HL-60/S4 (cell line): Measurements from ENCODE around the gene ATP11A.

Source experiments
- in situ Hi-C: fragments of 300-500 bp; cut with MboI; formaldehyde crosslinking; loops from 2 replicates; pipeline ENCODE4 v1.14.3; 2022; ENCODE audit warnings: low sequenced_read_pairs

Gene ATP11A

DNA sequence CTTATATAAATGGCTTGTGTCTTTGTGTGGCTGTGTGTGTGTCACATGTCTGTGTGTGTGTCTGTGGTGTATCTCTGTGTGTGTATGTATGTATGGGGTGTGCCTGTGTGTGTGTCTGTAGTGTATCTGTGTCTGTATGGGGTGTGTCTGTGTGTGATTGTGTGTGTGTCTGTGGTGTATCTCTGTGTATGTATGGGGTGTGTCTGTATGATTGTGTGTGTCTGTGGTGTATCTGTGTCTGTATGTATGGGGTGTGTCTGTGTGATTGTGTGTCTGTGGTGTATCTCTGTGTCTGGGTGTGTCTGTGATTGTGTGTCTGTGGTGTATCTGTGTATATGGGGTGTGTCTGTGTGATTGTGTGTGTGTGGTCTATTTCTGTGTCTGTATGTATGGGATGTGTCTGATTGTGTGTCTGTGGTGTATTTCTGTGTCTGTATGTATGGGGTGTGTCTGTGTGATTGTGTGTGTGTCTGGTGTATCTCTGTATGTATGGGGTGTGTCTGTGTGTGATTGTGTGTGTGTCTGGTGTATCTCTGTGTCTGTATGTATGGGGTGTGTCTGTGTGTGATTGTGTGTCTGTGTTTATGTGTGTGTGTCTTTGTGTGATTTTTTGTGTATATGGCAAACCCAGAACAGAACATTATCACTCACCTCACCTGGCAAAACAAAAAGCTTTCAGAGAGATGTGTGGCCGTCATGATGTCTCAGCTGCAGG lies 223.0 kb downstream of the ATP11A start:
- in situ Hi-C loops: no loop called here

GRCh38 chr13:112916296-112916695 lies 226.5 kb downstream of the ATP11A start:
- in situ Hi-C loops: no loop called here

GRCh38 chr13:112917056-112917664 lies 227.3 kb downstream of the ATP11A start:
- in situ Hi-C loops: no loop called here

GRCh38 chr13:112917737-112918136 lies 227.9 kb downstream of the ATP11A start:
- in situ Hi-C loops: no loop called here

DNA sequence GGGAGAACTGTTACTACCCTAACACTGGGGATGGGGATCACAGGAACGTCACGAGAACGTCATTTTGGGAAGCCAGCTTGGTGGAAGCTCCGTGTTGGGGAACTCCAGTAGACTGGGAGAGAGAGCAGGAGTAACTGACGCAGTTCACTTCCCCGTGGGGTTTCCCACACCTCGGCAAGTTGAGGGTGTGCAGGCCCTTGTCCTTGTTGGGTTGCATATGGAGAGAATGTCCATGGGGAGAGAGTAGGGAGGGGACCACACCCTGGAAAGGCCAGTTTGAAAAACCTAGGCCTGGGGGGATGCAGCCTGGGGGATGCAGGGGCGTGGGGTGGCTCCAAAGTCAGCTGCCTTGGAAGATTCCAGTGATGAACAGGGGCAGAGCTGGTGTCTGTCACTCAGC lies 228.4 kb downstream of the ATP11A start:
- in situ Hi-C loops: no loop called here

DNA sequence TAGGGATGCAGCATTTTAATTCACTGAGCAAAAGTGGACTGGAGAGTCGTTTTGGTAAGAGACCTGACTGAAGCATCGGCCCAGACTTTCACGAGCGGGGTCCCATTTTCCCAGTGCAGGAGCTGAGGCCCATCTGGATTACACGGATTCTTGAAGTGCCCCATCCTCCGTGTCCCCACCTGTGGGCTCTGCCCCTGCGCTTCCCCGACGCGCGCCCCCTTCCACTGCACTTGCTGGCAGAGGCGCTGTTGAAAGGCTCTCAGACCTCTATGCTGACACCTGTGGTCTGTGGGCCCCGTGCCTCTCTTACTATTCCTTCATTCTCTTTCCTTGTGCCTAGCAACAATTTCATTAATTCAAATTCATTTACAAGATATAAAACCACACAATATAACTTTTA lies 228.9 kb downstream of the ATP11A start:
- in situ Hi-C loops: no loop called here

GRCh38 chr13:112923962-112924361 lies 234.1 kb downstream of the ATP11A start:
- in situ Hi-C loops: no loop called here

GRCh38 chr13:112924365-112924764 lies 234.5 kb downstream of the ATP11A start:
- in situ Hi-C loops: no loop called here

DNA sequence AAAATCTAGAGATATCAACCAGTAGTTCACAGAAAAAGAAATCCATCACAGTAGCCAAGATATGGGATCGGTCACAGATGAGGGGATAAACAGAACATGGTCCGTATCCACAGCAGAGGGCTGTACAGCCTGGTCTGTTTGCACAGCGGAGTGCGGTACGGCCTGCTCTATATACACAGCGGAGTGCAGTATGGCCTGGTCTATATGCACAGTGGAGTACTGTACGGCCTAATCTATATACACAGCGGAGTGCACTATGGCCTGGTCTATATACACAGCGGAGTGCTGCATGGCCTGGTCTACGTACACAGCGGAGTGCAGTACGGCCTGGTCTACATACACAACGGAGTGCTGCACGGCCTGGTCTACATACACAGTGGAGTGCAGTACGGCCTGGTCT lies 236.2 kb downstream of the ATP11A start:
- in situ Hi-C loops: no loop called here

GRCh38 chr13:112926993-112927392 lies 237.2 kb downstream of the ATP11A start:
- in situ Hi-C loops: no loop called here

GRCh38 chr13:112928020-112928971 lies 238.5 kb downstream of the ATP11A start:
- in situ Hi-C loops: no loop called here

DNA sequence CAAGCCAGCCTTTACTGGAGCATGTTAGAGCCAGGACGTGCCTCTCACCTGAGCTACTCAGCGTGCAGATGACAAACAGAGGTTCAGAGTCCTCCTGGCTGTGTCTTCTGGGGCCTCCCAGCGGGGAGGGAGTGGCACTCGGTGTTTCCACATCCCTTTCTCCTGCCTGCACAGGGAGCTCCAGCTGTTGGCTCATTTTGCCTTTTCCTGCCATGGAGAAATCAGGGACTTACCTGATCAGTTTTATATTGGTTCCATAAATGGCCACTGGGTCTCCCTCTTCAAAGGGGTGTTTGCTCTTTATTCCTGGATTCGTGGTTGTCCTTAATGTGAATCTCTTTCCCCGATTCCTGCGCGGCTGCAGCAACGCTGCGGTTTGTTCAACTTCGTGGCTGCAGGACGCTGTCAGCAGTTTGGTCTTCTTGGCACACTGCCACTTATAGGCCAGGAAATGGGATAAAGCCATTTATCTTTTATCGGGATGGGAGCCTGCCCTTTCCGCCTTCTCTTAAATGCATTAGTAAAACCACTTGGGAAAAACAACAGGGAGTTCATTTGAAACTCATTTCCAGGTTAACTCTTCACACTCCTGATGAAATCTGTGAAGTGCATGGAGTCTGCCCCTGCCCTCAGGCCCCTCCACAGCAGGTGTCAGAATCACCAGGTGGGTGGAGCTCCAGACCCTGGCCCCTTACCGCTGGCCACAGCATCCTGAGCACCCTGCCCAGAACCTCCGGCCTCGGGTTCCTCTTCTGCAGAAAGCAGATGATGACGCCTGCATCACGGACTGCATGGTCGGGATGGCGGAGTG lies 239.3 kb downstream of the ATP11A start:
- in situ Hi-C loops: no loop called here

DNA sequence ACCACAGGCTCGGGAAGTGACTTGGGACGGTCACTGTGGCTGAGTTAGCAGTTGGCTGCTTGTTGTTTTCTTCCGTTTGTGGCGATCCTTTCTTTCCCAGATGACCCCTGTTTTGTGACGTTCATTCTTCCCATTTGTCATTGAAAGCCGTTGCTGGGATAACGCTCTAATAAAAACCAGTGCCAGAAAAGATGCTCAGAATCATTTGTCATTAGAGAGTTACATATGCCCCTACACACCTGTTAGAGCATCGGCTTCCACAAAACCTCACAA lies 239.9 kb downstream of the ATP11A start:
- in situ Hi-C loops: no loop called here

DNA sequence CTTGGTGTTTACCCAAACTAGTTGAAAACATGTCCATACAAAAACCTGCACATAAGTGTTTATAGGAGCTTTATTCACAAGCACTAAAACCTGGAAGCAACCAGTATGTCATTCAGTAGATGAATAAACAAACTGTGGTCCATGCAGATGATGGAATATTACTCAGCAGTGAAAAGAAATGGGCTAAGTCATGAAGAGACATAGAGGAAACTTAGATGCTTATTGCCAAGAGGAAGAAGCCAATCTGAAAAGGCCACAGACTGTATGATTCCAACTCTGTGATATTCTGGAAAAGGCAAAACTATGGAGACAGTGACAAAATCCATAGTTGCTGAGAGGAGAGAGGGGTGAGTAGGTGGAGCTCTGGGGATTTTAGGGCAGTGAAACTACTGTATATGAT lies 240.4 kb downstream of the ATP11A start:
- in situ Hi-C loops: no loop called here

DNA sequence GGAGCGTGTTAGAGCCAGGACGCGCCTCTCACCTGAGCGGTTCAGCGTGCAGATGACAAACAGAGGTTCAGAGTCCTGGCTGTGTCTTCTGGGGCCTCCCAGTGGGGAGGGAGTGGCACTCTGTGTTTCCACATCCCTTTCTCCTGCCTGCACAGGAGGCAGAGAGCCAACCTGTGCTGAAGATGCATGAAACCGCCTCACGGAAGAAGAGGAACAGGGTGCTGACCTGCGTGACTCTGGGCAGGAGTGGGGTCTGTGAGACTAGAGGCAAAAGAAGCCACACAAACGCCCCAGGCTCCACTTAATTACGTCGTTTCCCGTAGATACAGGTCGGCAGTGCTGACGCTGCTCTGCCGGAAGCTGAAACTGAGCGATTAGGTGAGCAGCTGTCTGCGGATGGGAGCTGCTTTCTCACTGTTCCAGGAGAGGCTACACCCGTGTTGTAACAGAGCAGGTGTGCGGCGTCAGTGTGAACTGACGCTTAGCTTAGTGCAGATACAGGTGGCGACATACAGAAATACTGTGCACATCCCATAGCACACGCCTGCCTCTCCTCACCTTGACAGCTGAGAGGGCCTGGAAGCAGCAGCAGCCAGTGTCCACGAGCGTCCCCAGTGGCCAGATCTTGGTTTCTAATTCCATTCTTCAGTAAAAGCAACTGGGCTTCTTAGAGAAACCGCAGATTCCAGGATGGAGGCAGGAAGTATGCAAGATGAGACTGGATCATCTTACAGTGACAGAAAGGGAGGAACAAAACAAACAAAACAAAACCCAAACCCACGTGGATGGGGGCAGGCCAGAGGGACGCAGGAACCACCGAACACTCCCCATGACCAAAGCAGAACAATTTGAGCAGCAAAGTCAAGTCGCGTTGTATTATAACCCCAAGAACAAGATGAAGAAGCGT lies 241.4 kb downstream of the ATP11A start:
- in situ Hi-C loops: no loop called here

GRCh38 chr13:112932971-112933370 lies 243.1 kb downstream of the ATP11A start:
- in situ Hi-C loops: no loop called here

- in situ Hi-C loops: no loop called here
Measured at GRCh38 chr13:112933649-112934048, 243.8 kb downstream of the ATP11A start.

GRCh38 chr13:112934078-112934477 lies 244.2 kb downstream of the ATP11A start:
- in situ Hi-C loops: no loop called here
